HEK293 (cell line): ENCODE data around the gene CREBBP.

Experiments
- CTCF ChIA-PET: fragments of 350-600 bp; formaldehyde crosslinking; extraction: SDS; loops from one replicate; lab custom pipeline; 2021; ENCODE audit warnings: antibody characterized with exemption; lab: Yijun Ruan, JAX
- POLR2A ChIA-PET: fragments of 300-600 bp; formaldehyde crosslinking; extraction: SDS; loops from one replicate; lab custom pipeline; 2020; ENCODE audit warnings: antibody characterized with exemption, inconsistent platforms; lab: Yijun Ruan, JAX
- H3K27ac ChIP-seq: fragments of 200-500 bp; sonication (Bioruptor generic); 2 replicates; pipeline ENCODE4 v1.5.1; 2014; ENCODE audit warnings: low read depth, low read length, control low read depth, inconsistent platforms; ENCODE audit errors: extremely low read depth
- H3K36me3 ChIP-seq, 2 experiments: fragments of 200-500 bp in 1 of 2; sonication (Bioruptor generic) in 1 of 2; 1 replicate in 1 of 2; 2 replicates in 1 of 2; pipeline ENCODE4 v1.5.1; 2014 to 2017; ENCODE audit warnings: inconsistent platforms in 2 of 2, low read length in 2 of 2; ENCODE audit not compliant: control insufficient read depth in 2 of 2, insufficient read depth in 1 of 2
- H3K4me1 ChIP-seq: fragments of 200-500 bp; sonication (Bioruptor generic); 2 replicates; pipeline ENCODE4 v1.5.1; 2014; ENCODE audit warnings: mild to moderate bottlenecking, low read length, inconsistent platforms; ENCODE audit not compliant: control insufficient read depth, insufficient read depth
- H3K4me3 ChIP-seq: 2 replicates; pipeline ENCODE4 v1.5.1; 2011; ENCODE audit warnings: low read depth, mild to moderate bottlenecking, control low read depth, low read length, moderate library complexity
- H3K9me3 ChIP-seq: fragments of 200-500 bp; sonication (Bioruptor generic); 2 replicates; pipeline ENCODE4 v1.5.1; 2014; ENCODE audit warnings: low read depth, low read length, inconsistent platforms; ENCODE audit not compliant: control insufficient read depth, insufficient read depth
- BCL11B ChIP-seq: fragments of 450-650 bp; formaldehyde crosslinking; IDR thresholded peaks from 2 replicates; pipeline ENCODE4 v1.5.1; 2016; ENCODE audit warnings: low read depth, missing biosample characterization, missing genetic modification characterization
- MYNN ChIP-seq: fragments of 450-650 bp; formaldehyde crosslinking; IDR thresholded peaks from 2 replicates; pipeline ENCODE4 v1.5.1; 2016; ENCODE audit warnings: missing biosample characterization, missing genetic modification characterization, borderline replicate concordance
- OSR2 ChIP-seq: fragments of 450-650 bp; formaldehyde crosslinking; IDR thresholded peaks from 2 replicates; pipeline ENCODE4 v1.5.1; 2016; ENCODE audit warnings: missing biosample characterization, missing genetic modification characterization
- REST ChIP-seq: fragments of 450-650 bp; formaldehyde crosslinking; IDR thresholded peaks from 2 replicates; pipeline ENCODE4 v1.5.1; 2016; ENCODE audit warnings: missing biosample characterization, missing genetic modification characterization
- ZBTB21 ChIP-seq: fragments of 450-650 bp; formaldehyde crosslinking; IDR thresholded peaks from 2 replicates; pipeline ENCODE4 v1.5.1; 2017; ENCODE audit warnings: missing biosample characterization, missing genetic modification characterization
- ZBTB26 ChIP-seq: fragments of 450-650 bp; formaldehyde crosslinking; optimal IDR thresholded peaks from 2 replicates; pipeline ENCODE3; 2016; ENCODE audit warnings: missing biosample characterization, mild to moderate bottlenecking, missing genetic modification characterization
- ZFP3 ChIP-seq: fragments of 450-650 bp; formaldehyde crosslinking; IDR thresholded peaks from 2 replicates; pipeline ENCODE4 v1.5.1; 2016; ENCODE audit warnings: low read depth, missing biosample characterization, missing genetic modification characterization
- ZNF132 ChIP-seq: fragments of 450-650 bp; formaldehyde crosslinking; IDR thresholded peaks from 2 replicates; pipeline ENCODE4 v1.5.1; 2017; ENCODE audit warnings: missing biosample characterization, missing genetic modification characterization, borderline replicate concordance
- ZNF155 ChIP-seq: fragments of 450-650 bp; formaldehyde crosslinking; IDR thresholded peaks from 2 replicates; pipeline ENCODE4 v1.5.1; 2016; ENCODE audit warnings: missing biosample characterization, missing genetic modification characterization
- ZNF184 ChIP-seq: fragments of 450-650 bp; IDR thresholded peaks from 2 replicates; pipeline ENCODE4 v1.5.1; 2018; ENCODE audit warnings: missing biosample characterization, mild to moderate bottlenecking, missing genetic modification characterization
- ZNF19 ChIP-seq: fragments of 450-650 bp; formaldehyde crosslinking; IDR thresholded peaks from 2 replicates; pipeline ENCODE4; 2016; ENCODE audit warnings: missing biosample characterization, missing genetic modification characterization, low read depth
- ZNF239 ChIP-seq: fragments of 450-650 bp; formaldehyde crosslinking; IDR thresholded peaks from 2 replicates; pipeline ENCODE4 v1.5.1; 2016; ENCODE audit warnings: missing biosample characterization, missing genetic modification characterization
- ZNF514 ChIP-seq: fragments of 450-650 bp; formaldehyde crosslinking; IDR thresholded peaks from 2 replicates; pipeline ENCODE4 v1.5.1; 2016; ENCODE audit warnings: missing biosample characterization, missing genetic modification characterization
- ZNF624 ChIP-seq: fragments of 450-650 bp; formaldehyde crosslinking; IDR thresholded peaks from 2 replicates; pipeline ENCODE4 v1.5.1; 2017; ENCODE audit warnings: missing biosample characterization, missing genetic modification characterization
- ZNF639 ChIP-seq: fragments of 450-650 bp; formaldehyde crosslinking; IDR thresholded peaks from 2 replicates; pipeline ENCODE4 v1.5.1; 2016; ENCODE audit warnings: missing biosample characterization, missing genetic modification characterization
- ZNF701 ChIP-seq: fragments of 450-650 bp; formaldehyde crosslinking; IDR thresholded peaks from 2 replicates; pipeline ENCODE4 v1.5.1; 2016; ENCODE audit warnings: missing biosample characterization, missing genetic modification characterization
- ZNF76 ChIP-seq: fragments of 450-650 bp; formaldehyde crosslinking; IDR thresholded peaks from 2 replicates; pipeline ENCODE4; 2016; ENCODE audit warnings: low read depth, missing biosample characterization, missing genetic modification characterization, borderline replicate concordance
- ZNF768 ChIP-seq: fragments of 450-650 bp; formaldehyde crosslinking; IDR thresholded peaks from 2 replicates; pipeline ENCODE4 v1.5.1; 2018; ENCODE audit warnings: missing biosample characterization, mild to moderate bottlenecking, missing genetic modification characterization
- ZNF777 ChIP-seq: fragments of 450-650 bp; formaldehyde crosslinking; IDR thresholded peaks from 2 replicates; pipeline ENCODE4 v1.5.1; 2017; ENCODE audit warnings: missing biosample characterization, missing genetic modification characterization, borderline replicate concordance
- ZNF785 ChIP-seq: fragments of 450-650 bp; formaldehyde crosslinking; IDR thresholded peaks from 2 replicates; pipeline ENCODE4 v1.5.1; 2016; ENCODE audit warnings: missing biosample characterization, missing genetic modification characterization
- ZSCAN16 ChIP-seq: fragments of 450-650 bp; formaldehyde crosslinking; IDR thresholded peaks from 2 replicates; pipeline ENCODE4 v1.5.1; 2016; ENCODE audit warnings: missing biosample characterization, missing genetic modification characterization

CREBBP gene

DNA sequence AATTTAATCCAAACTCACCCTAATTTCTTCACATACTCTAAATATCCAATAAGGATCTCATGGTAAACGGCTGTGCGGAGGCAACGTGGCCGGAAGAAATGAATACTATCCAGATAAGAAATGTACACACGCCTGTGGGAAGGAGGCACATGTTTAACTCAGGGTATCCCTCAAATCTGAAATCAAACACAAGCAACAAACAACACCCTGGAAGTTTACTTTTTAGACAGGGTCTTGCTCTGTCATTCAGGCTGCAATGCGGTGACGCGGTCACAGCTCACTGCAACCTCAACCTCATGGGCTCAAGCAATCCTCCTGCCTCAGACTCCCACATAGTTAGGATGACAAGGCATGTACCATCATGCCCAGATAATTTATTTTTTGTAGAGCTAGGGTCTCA lies 142.0 kb downstream of the CREBBP start:
- H3K9me3 ChIP-seq, result no peaks in the 10 kb centered on the region
- no peak overlapping the region for H3K27ac ChIP-seq
- no peak overlapping the region for H3K4me3 ChIP-seq
- TF ChIP-seq ZNF239 (tag by site-specific recombination) (no peak), ZNF132 (tag by site-specific recombination) (no peak), ZBTB26 (tag by site-specific recombination) (no peak), BCL11B (no peak), MYNN (tag by site-specific recombination) (no peak), ZNF639 (tag by site-specific recombination) (no peak), REST (tag by site-specific recombination) (no peak), ZNF785 (tag by site-specific recombination) (no peak), ZNF701 (tag by site-specific recombination) (no peak), ZNF19 (tag by site-specific recombination) (no peak), ZNF155 (tag by site-specific recombination) (no peak), ZNF768 (tag by site-specific recombination) (no peak), ZSCAN16 (tag by site-specific recombination) (no peak), ZNF514 (tag by site-specific recombination) (no peak)
- H3K36me3 ChIP-seq, result peaks cover 14 to 93% of the 10 kb centered on the region in 2 experiments
- ChIA-PET CTCF (interaction anchor here (0.7 kb wide), 1 partner anchor 29 kb away, joined by 3 read pairs; no protein-coding TSS in a partner anchor), POLR2A (no interaction called here)
- H3K4me1 ChIP-seq, result no peaks in the 10 kb centered on the region

DNA sequence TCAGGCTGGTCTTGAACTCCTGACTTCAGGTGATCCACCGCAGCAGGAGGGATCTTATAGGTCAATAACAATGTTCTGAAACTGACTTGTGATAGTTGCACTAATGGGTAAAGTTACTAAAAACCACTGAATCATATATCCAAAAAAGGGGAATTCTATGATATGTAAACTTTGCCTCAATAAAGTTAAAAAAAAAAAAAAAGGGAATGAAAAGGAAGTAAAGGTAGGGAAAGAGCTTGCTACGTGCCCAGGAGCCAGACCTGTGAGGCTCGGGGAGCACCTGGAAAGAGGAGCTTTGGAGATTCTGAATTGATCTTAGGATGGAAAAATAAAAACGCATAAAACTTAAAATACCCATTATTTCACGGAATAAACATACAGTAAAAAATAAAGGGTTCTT lies 142.4 kb downstream of the CREBBP start:
- H3K27ac ChIP-seq, result no peak overlapping the region
- no peak for TF ChIP-seq ZBTB21 (tag by site-specific recombination)
- TF ChIP-seq ZFP3 (tag by site-specific recombination), result no peak
- TF ChIP-seq ZNF76 (tag by site-specific recombination), result no peak
- TF ChIP-seq ZNF777 (tag by site-specific recombination), result no peak
- TF ChIP-seq OSR2 (tag by site-specific recombination), result no peak
- no peak for TF ChIP-seq ZNF624 (tag by site-specific recombination)
- TF ChIP-seq ZNF184 (tag by site-specific recombination), result no peak
- ChIA-PET CTCF (interaction anchor here (0.6 to 0.7 kb wide), 2 partner anchors 28 to 47 kb away, joined by 3 to 4 read pairs; no protein-coding TSS in a partner anchor), POLR2A (no interaction called here)
- no peak overlapping the region for H3K4me3 ChIP-seq
- peaks cover 14 to 93% of the 10 kb centered on the region in 2 experiments for H3K36me3 ChIP-seq
- H3K4me1 ChIP-seq, result no peaks in the 10 kb centered on the region
- H3K9me3 ChIP-seq, result no peaks in the 10 kb centered on the region
